IPS-18c (cell line): ENCODE measurements around the gene CEP295NL.
A peak's percentile ranks its signal among the peaks of the same experiment; 100 is the strongest.

Experiments
- H3K4me3 ChIP-seq: 2 replicates; pipeline ENCODE4 v1.7.0; 2013; ENCODE audit warnings: low read depth, mild to moderate bottlenecking, low read length, moderate library complexity; ENCODE audit not compliant: insufficient read depth
- H3K9me3 ChIP-seq: one replicate; pipeline ENCODE4 v1.6.1; 2013; ENCODE audit warnings: mild to moderate bottlenecking, low read length, moderate library complexity; ENCODE audit not compliant: control insufficient read depth, insufficient read depth

The CEP295NL gene

GRCh38 chr17:78862073-78863023, 40.7 kb downstream of the CEP295NL start:
- no peak overlapping the region for H3K4me3 ChIP-seq
- no peaks in the 10 kb centered on the region for H3K9me3 ChIP-seq

- no peaks in the 10 kb centered on the region for H3K9me3 ChIP-seq
- H3K4me3 ChIP-seq, result no peak overlapping the region
These were observed 41.8 kb downstream of the CEP295NL start for GRCh38 chr17:78861229-78861628.

- H3K4me3 ChIP-seq, result no peak overlapping the region
- H3K9me3 ChIP-seq, result no peaks in the 10 kb centered on the region
These were observed 44.0 kb downstream of the CEP295NL start for GRCh38 chr17:78859051-78859450.

GRCh38 chr17:78857266-78857665, 45.7 kb downstream of the CEP295NL start:
- H3K4me3 ChIP-seq, result no peak overlapping the region
- no peaks in the 10 kb centered on the region for H3K9me3 ChIP-seq

GRCh38 chr17:78855561-78856165, 47.3 kb downstream of the CEP295NL start:
- Histone ChIP-seq H3K9me3 (no peaks in the 10 kb centered on the region), H3K4me3 (no peak overlapping the region)

- no peaks in the 10 kb centered on the region for H3K9me3 ChIP-seq
- H3K4me3 ChIP-seq, result no peak overlapping the region
These were observed 48.5 kb downstream of the CEP295NL start for GRCh38 chr17:78854508-78854907.

- Histone ChIP-seq H3K9me3 (no peaks in the 10 kb centered on the region), H3K4me3 (no peak overlapping the region)
These were observed 49.0 kb downstream of the CEP295NL start for GRCh38 chr17:78853926-78854394.

- Histone ChIP-seq H3K9me3 (no peaks in the 10 kb centered on the region), H3K4me3 (no peak overlapping the region)
These were observed 50.3 kb downstream of the CEP295NL start for GRCh38 chr17:78852709-78853121.

GRCh38 chr17:78849026-78849425, 54.0 kb downstream of the CEP295NL start:
- Histone ChIP-seq H3K9me3 (no peaks in the 10 kb centered on the region), H3K4me3 (no peak overlapping the region)

- Histone ChIP-seq H3K9me3 (no peaks in the 10 kb centered on the region), H3K4me3 (no peak overlapping the region)
These were observed 55.9 kb downstream of the CEP295NL start for GRCh38 chr17:78847052-78847451.

GRCh38 chr17:78844301-78845005, 58.5 kb downstream of the CEP295NL start:
- Histone ChIP-seq H3K4me3 (no peak overlapping the region), H3K9me3 (no peaks in the 10 kb centered on the region)

- Histone ChIP-seq H3K4me3 (no peak overlapping the region; the same call in 1 of the 2 replicates), H3K9me3 (peaks cover 2% of the 10 kb centered on the region)
These were observed 60.0 kb downstream of the CEP295NL start for GRCh38 chr17:78842881-78843565.

- peak within 1 kb of the TSS; percentile 94 for H3K4me3 ChIP-seq
- H3K9me3 ChIP-seq, result peaks cover 2% of the 10 kb centered on the region
These were observed 62.0 kb downstream of the CEP295NL start, which contains the start of gene USP36 for GRCh38 chr17:78840780-78841611. USP36 (minus strand) TSS chr17:78840814; CDS start chr17:78836363, 4,451 bp downstream.
